Measurements from ENCODE around the gene SMCP. TPM values are rescaled to one million over a fixed set of nuclear protein-coding genes. Genes with fewer than 3 reads are reported as not detected.

SMCP gene
- total RNA-seq, 4 donors from 2014 or later = not detected

- Histone ChIP-seq H3K4me3 (no peak overlapping the region), H3K27ac (replicated peaks in 1 of 4) (no peak overlapping the region), H3K27me3 (no peaks in the 10 kb centered on the region), H3K4me1 (peaks cover 0 to 5% (median 0%) of the 10 kb centered on the region in 4 donors), H3K9me3 (no peaks in the 10 kb centered on the region), H3K36me3 (no peaks in the 10 kb centered on the region)
- no peak for DNase-seq (ENCODE audit: extremely low spot score)
- intact Hi-C loops (cut with DNase I) = loop anchor here (1.0 kb wide), 1 partner anchor 56 kb away; no protein-coding TSS in a partner anchor
- TF ChIP-seq POLR2AphosphoS5 (IDR thresholded peaks at IDR 0.05) (no peak), CTCF (IDR thresholded peaks at IDR 0.05) (peak; percentile 60 to 80 (median 65)), POLR2A (IDR thresholded peaks at IDR 0.05; ENCODE audit: low read depth) (no peak), EP300 (IDR thresholded peaks at IDR 0.05) (no peak)
- WGBS = 38% methylated on average over 9 of the region's 9 CpGs
Measured at GRCh38 chr1:152869808-152870419, 8.2 kb upstream of the SMCP start.

GRCh38 chr1:152870831-152871730, 7.0 kb upstream of the SMCP start:
- H3K36me3 ChIP-seq = no peaks in the 10 kb centered on the region
- intact Hi-C loops (cut with DNase I) = loop anchor here (1.0 kb wide), 1 partner anchor 55 kb away; no protein-coding TSS in a partner anchor
- H3K9me3 ChIP-seq = no peaks in the 10 kb centered on the region
- H3K4me1 ChIP-seq = peaks cover 0 to 5% (median 0%) of the 10 kb centered on the region in 4 donors
- H3K4me3 ChIP-seq = no peak overlapping the region
- no peak overlapping the region for H3K27ac ChIP-seq (replicated peaks in 1 of 4)
- DNase-seq (ENCODE audit: extremely low spot score) = peak; percentile 66
- H3K27me3 ChIP-seq = no peaks in the 10 kb centered on the region
- 63% methylated on average over 17 of the region's 17 CpGs for WGBS
- TF ChIP-seq EP300 (IDR thresholded peaks at IDR 0.05) (no peak), CTCF (IDR thresholded peaks at IDR 0.05) (peak; percentile 53 to 56 (median 55)), POLR2AphosphoS5 (IDR thresholded peaks at IDR 0.05) (no peak)

DNA sequence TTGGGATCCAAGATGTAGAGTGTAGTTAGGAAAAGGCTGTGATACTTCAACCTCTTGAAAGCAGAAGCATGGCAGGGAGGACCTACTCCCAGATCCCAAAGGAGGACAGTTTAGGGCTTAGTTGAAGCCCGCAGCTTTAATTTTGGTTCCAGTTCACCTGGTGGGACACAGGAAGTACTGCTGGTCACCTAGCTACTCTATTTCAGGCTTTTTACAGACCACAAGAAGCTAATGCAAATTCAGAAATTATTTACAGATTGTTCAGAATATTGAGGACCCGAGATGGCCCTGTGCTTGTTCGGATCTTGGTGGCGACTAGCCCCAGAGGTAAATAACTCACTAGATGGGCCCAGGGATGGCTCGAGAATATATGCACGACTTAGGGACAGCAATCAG, 6.4 kb upstream of the SMCP start:
- TF ChIP-seq POLR2A (IDR thresholded peaks at IDR 0.05; ENCODE audit: low read depth) (no peak), CTCF (IDR thresholded peaks at IDR 0.05) (no peak), POLR2AphosphoS5 (IDR thresholded peaks at IDR 0.05) (no peak), EP300 (IDR thresholded peaks at IDR 0.05) (no peak)
- 82% methylated on average over 6 of the region's 6 CpGs for WGBS
- DNase-seq (ENCODE audit: extremely low spot score) = no peak
- Histone ChIP-seq H3K4me1 (peaks cover 0 to 5% (median 0%) of the 10 kb centered on the region in 4 donors), H3K4me3 (no peak overlapping the region), H3K27ac (replicated peaks in 1 of 4) (no peak overlapping the region), H3K9me3 (no peaks in the 10 kb centered on the region), H3K36me3 (no peaks in the 10 kb centered on the region), H3K27me3 (no peaks in the 10 kb centered on the region)
- intact Hi-C loops (cut with DNase I) = no loop called here

DNA sequence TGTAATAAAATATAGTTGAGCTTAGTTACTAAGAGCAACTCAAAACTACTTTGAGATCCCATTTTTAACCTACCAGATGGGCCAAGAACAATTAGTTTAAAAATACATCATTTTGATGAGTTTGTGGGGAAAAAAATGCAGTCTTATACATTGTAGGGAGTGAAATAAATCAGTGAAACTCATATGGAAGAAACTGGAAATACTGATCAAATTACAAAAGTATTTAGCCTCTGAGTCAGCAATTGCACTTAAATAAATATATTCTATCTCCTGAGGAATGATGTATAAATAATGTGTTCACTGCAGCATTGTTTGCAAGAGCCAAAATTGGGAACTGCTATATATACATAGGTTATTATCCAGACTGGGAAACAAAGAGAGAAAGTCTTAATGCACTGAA, 4.6 kb upstream of the SMCP start:
- no peak overlapping the region for H3K27ac ChIP-seq (replicated peaks in 1 of 4)

More for the DNA sequence above, 4.6 kb upstream of the SMCP start:
- H3K9me3 ChIP-seq = no peaks in the 10 kb centered on the region
- H3K4me3 ChIP-seq = no peak overlapping the region
- H3K4me1 ChIP-seq = peaks cover 0 to 5% (median 0%) of the 10 kb centered on the region in 4 donors
- intact Hi-C loops (cut with DNase I) = no loop called here
- DNase-seq (ENCODE audit: extremely low spot score) = no peak
- TF ChIP-seq CTCF (IDR thresholded peaks at IDR 0.05) = no peak
- TF ChIP-seq POLR2A (IDR thresholded peaks at IDR 0.05; ENCODE audit: low read depth) = no peak
- no peak for TF ChIP-seq EP300 (IDR thresholded peaks at IDR 0.05)
- no peak for TF ChIP-seq POLR2AphosphoS5 (IDR thresholded peaks at IDR 0.05)
- no peaks in the 10 kb centered on the region for H3K36me3 ChIP-seq
- no peaks in the 10 kb centered on the region for H3K27me3 ChIP-seq

Data from esophagus muscularis mucosa (tissue), 4 donors.